Peyer's patch (tissue), 4 donors: ENCODE results near the gene FAM185A. TPM values are rescaled to one million over a fixed set of nuclear protein-coding genes. Genes with fewer than 3 reads are reported as not detected.

Experiments used
- DNase-seq, 3 donors: peaks; one replicate each; pipeline ENCODE4 v3.0.0-alpha.2; 2017 to 2019
- H3K27ac ChIP-seq, 4 donors: fragments of 200-600 bp; sonication (generic); one replicate each; pipeline ENCODE4 v1.5.1; 2016 to 2019
- H3K27me3 ChIP-seq, 2 donors: fragments of 200-600 bp; sonication (generic); one replicate each; pipeline ENCODE4 v1.5.1; 2019
- H3K36me3 ChIP-seq, 3 donors: fragments of 200-600 bp; sonication (generic); one replicate each; pipeline ENCODE4 v1.5.1; 2016 to 2019
- H3K4me1 ChIP-seq, 4 donors: fragments of 200-600 bp; sonication (generic); one replicate each; pipeline ENCODE4 v1.5.1; 2016 to 2019
- H3K4me3 ChIP-seq, 4 donors: fragments of 200-600 bp; sonication (generic); 1 replicate in 3 of 4; 2 replicates in 1 of 4; pipeline ENCODE4 v1.5.1; 2016 to 2019; ENCODE audit warnings: mild to moderate bottlenecking in 1 of 4
- H3K9me3 ChIP-seq, 4 donors: fragments of 200-600 bp; sonication (generic); one replicate each; pipeline ENCODE4 v1.5.1; 2016 to 2019; ENCODE audit warnings: mild to moderate bottlenecking in 1 of 4
- CTCF ChIP-seq, 6 experiments: fragments of 450-650 bp in 4 of 6; fragments of 200-600 bp in 2 of 6; sonication (generic) in 1 of 6; IDR thresholded peaks; one replicate each; pipeline ENCODE4 v1.5.1; 2017 to 2019; ENCODE audit warnings: antibody characterized with exemption in 6 of 6, mild to moderate bottlenecking in 3 of 6, moderate library complexity in 1 of 6
- POLR2A ChIP-seq, 2 donors: fragments of 450-650 bp; IDR thresholded peaks; one replicate each; pipeline ENCODE4 v1.5.1; 2017; ENCODE audit warnings: antibody characterized with exemption in 2 of 2, mild to moderate bottlenecking in 2 of 2, moderate library complexity in 2 of 2
- total RNA-seq, 4 donors: library from RNA; depleted of rRNA; stranded (reverse); fragments of >200 nt; gene quantifications; one replicate each; pipeline ENCODE4 v1.1.0, GENCODE V29; 2016

Gene FAM185A
- total RNA-seq, 4 donors from 2014 or later = 14.0 to 28.9 (median 26.9) TPM

GRCh38 chr7:102828286-102828685 lies 79.5 kb downstream of the FAM185A start:
- no peak for DNase-seq
- Histone ChIP-seq H3K27me3 (no peaks in the 10 kb centered on the region), H3K9me3 (no peaks in the 10 kb centered on the region), H3K4me1 (no peaks in the 10 kb centered on the region), H3K27ac (no peak overlapping the region), H3K36me3 (peaks cover 0 to 7% (median 0%) of the 10 kb centered on the region in 3 donors), H3K4me3 (no peak overlapping the region)
- no peak for TF ChIP-seq CTCF (IDR thresholded peaks at IDR 0.05)
- no peak for TF ChIP-seq POLR2A (IDR thresholded peaks at IDR 0.05)

- H3K27ac ChIP-seq = no peak overlapping the region
- H3K4me1 ChIP-seq = no peaks in the 10 kb centered on the region
- TF ChIP-seq POLR2A (IDR thresholded peaks at IDR 0.05) (no peak), CTCF (IDR thresholded peaks at IDR 0.05) (no peak)
- H3K9me3 ChIP-seq = no peaks in the 10 kb centered on the region
- H3K27me3 ChIP-seq = no peaks in the 10 kb centered on the region
- no peak for DNase-seq
- peaks cover 0 to 7% (median 0%) of the 10 kb centered on the region in 3 donors for H3K36me3 ChIP-seq
- H3K4me3 ChIP-seq = no peak overlapping the region
Measured at GRCh38 chr7:102829075-102829474, 80.3 kb downstream of the FAM185A start.

GRCh38 chr7:102830197-102830596 lies 81.4 kb downstream of the FAM185A start:
- H3K4me1 ChIP-seq = no peaks in the 10 kb centered on the region

GRCh38 chr7:102832674-102833073 lies 83.9 kb downstream of the FAM185A start:
- Histone ChIP-seq H3K4me1 (no peaks in the 10 kb centered on the region), H3K9me3 (no peaks in the 10 kb centered on the region), H3K4me3 (no peak overlapping the region), H3K27ac (no peak overlapping the region), H3K36me3 (no peaks in the 10 kb centered on the region), H3K27me3 (no peaks in the 10 kb centered on the region)
- TF ChIP-seq CTCF (IDR thresholded peaks at IDR 0.05) (no peak), POLR2A (IDR thresholded peaks at IDR 0.05) (no peak)
- DNase-seq = no peak

More at GRCh38 chr7:102830197-102830596, 81.4 kb downstream of the FAM185A start:
- Histone ChIP-seq H3K36me3 (peaks cover 0 to 7% (median 0%) of the 10 kb centered on the region in 3 donors), H3K4me3 (no peak overlapping the region), H3K9me3 (no peaks in the 10 kb centered on the region), H3K27me3 (no peaks in the 10 kb centered on the region), H3K27ac (no peak overlapping the region)
- DNase-seq = no peak
- TF ChIP-seq POLR2A (IDR thresholded peaks at IDR 0.05) = no peak
- no peak for TF ChIP-seq CTCF (IDR thresholded peaks at IDR 0.05)

GRCh38 chr7:102833343-102833742 lies 84.5 kb downstream of the FAM185A start:
- no peak for DNase-seq
- Histone ChIP-seq H3K36me3 (no peaks in the 10 kb centered on the region), H3K27me3 (no peaks in the 10 kb centered on the region), H3K4me3 (no peak overlapping the region), H3K9me3 (no peaks in the 10 kb centered on the region), H3K4me1 (no peaks in the 10 kb centered on the region), H3K27ac (no peak overlapping the region)
- TF ChIP-seq CTCF (IDR thresholded peaks at IDR 0.05) (no peak), POLR2A (IDR thresholded peaks at IDR 0.05) (no peak)

GRCh38 chr7:102834466-102834865 lies 85.7 kb downstream of the FAM185A start:
- Histone ChIP-seq H3K27me3 (no peaks in the 10 kb centered on the region), H3K27ac (no peak overlapping the region), H3K4me1 (no peaks in the 10 kb centered on the region), H3K4me3 (no peak overlapping the region), H3K9me3 (no peaks in the 10 kb centered on the region), H3K36me3 (no peaks in the 10 kb centered on the region)
- TF ChIP-seq CTCF (IDR thresholded peaks at IDR 0.05) = no peak
- no peak for DNase-seq
